B cell (primary cell): ENCODE results near the gene LRRC26. TPM values are rescaled to one million over a fixed set of nuclear protein-coding genes. Genes with fewer than 3 reads are reported as not detected.

Experiments
- ATAC-seq: fragments of 200-7000 bp; cut with Tn5 transposase; one replicate; pipeline ENCODE4 v1.10.0; 2021; ENCODE audit warnings: low read depth, mild to moderate bottlenecking, moderate number of reproducible peaks, moderate library complexity
- CTCF ChIA-PET: fragments of 350-600 bp; sonication (Branson Sonifier 250); formaldehyde crosslinking; loops from one replicate; lab custom pipeline; 2021; ENCODE audit warnings: antibody characterized with exemption, inconsistent platforms; lab: Charles Lee
- POLR2A ChIA-PET: fragments of 350-600 bp; sonication (Branson Sonifier 250); formaldehyde crosslinking; loops from one replicate; lab custom pipeline; 2021; ENCODE audit warnings: antibody characterized with exemption; lab: Charles Lee
- DNase-seq: peaks from one replicate; pipeline ENCODE4 v3.0.0; 2013
- H2AFZ ChIP-seq: 2 replicates; pipeline ENCODE4 v1.6.1; 2012; ENCODE audit warnings: mild to moderate bottlenecking, low read depth, low read length; ENCODE audit not compliant: insufficient read depth, poor library complexity, severe bottlenecking
- H3K27ac ChIP-seq, 2 donors: 1 replicate in 1 of 2; 2 replicates in 1 of 2; pipeline ENCODE4 v1.5.1; 2012 to 2013; ENCODE audit warnings: low read length in 2 of 2, mild to moderate bottlenecking in 2 of 2, moderate library complexity in 1 of 2
- H3K27me3 ChIP-seq, 4 experiments: fragments of 200-600 bp in 1 of 4; sonication (generic) in 1 of 4; replicated peaks in 1 of 4; 1 replicate in 2 of 4; 2 replicates in 2 of 4; pipeline versions ENCODE4 v1.6.1 to v1.7.0; 2013 to 2016; ENCODE audit warnings: low read length in 3 of 4, mild to moderate bottlenecking in 2 of 4, mixed read lengths in 1 of 4, moderate library complexity in 1 of 4; ENCODE audit not compliant: insufficient read depth in 4 of 4, control insufficient read depth in 3 of 4; ENCODE audit errors: control extremely low read depth in 1 of 4
- H3K36me3 ChIP-seq, 2 experiments: replicated peaks in 1 of 2; 1 replicate in 1 of 2; 2 replicates in 1 of 2; pipeline versions ENCODE4 v1.6.1 to v1.7.1; 2013; ENCODE audit warnings: low read length in 1 of 2; ENCODE audit not compliant: insufficient read depth in 2 of 2, control insufficient read depth in 1 of 2; ENCODE audit errors: control extremely low read depth in 1 of 2, extremely low read depth in 1 of 2
- H3K4me1 ChIP-seq, 2 donors: fragments of 200-600 bp in 1 of 2; sonication (generic) in 1 of 2; 1 replicate in 1 of 2; 2 replicates in 1 of 2; pipeline versions ENCODE4 v1.5.1 to v1.6.1; 2013 to 2017; ENCODE audit warnings: low read length in 2 of 2; ENCODE audit not compliant: control insufficient read depth in 2 of 2, insufficient read depth in 2 of 2
- H3K4me2 ChIP-seq: replicated peaks from 2 replicates; pipeline ENCODE3; 2012; ENCODE audit warnings: mild to moderate bottlenecking, low read depth, low read length; ENCODE audit not compliant: poor library complexity, severe bottlenecking
- H3K4me3 ChIP-seq, 5 experiments: fragments of 200-600 bp in 1 of 5; sonication (generic) in 1 of 5; 1 replicate in 3 of 5; 2 replicates in 2 of 5; pipeline versions ENCODE4 v1.5.1 to v1.7.0; 2011 to 2016; ENCODE audit warnings: low read length in 4 of 5, mild to moderate bottlenecking in 4 of 5, low read depth in 2 of 5, control low read depth in 1 of 5, moderate library complexity in 1 of 5; ENCODE audit not compliant: insufficient read depth in 1 of 5; ENCODE audit errors: control extremely low read depth in 1 of 5, extremely low read depth in 1 of 5
- H3K79me2 ChIP-seq: fragments of 200-600 bp; sonication (generic); one replicate; pipeline ENCODE4 v1.6.0; 2016; ENCODE audit warnings: low read length; ENCODE audit not compliant: control insufficient read depth, insufficient read depth
- H3K9ac ChIP-seq: fragments of 200-600 bp; sonication (generic); 2 replicates; pipeline ENCODE4 v1.6.1; 2017; ENCODE audit warnings: mild to moderate bottlenecking, low read length, moderate library complexity
- H3K9me3 ChIP-seq, 3 donors: one replicate each; pipeline versions ENCODE4 v1.6.1 to v1.7.1; 2013; ENCODE audit warnings: low read length in 2 of 3; ENCODE audit not compliant: control insufficient read depth in 2 of 3, insufficient read depth in 1 of 3; ENCODE audit errors: control extremely low read depth in 1 of 3
- H4K20me1 ChIP-seq: 2 replicates; pipeline ENCODE4 v1.6.0; 2012; ENCODE audit warnings: mild to moderate bottlenecking, low read length; ENCODE audit not compliant: insufficient read depth, control insufficient read depth, poor library complexity, severe bottlenecking
- H3K27ac Mint-ChIP-seq: one replicate; pipeline ENCODE4 v1.8.0; 2021; ENCODE audit warnings: mixed read lengths
- H3K27me3 Mint-ChIP-seq: one replicate; pipeline ENCODE4 v1.8.0; 2021; ENCODE audit warnings: mixed read lengths
- H3K4me1 Mint-ChIP-seq: one replicate; pipeline ENCODE4 v1.8.0; 2021; ENCODE audit warnings: mixed read lengths
- H3K4me3 Mint-ChIP-seq: one replicate; pipeline ENCODE4 v1.8.0; 2021; ENCODE audit warnings: mixed read lengths
- H3K9me3 Mint-ChIP-seq: one replicate; pipeline ENCODE4 v1.8.0; 2022; ENCODE audit warnings: mixed read lengths; ENCODE audit not compliant: insufficient read depth
- EZH2 ChIP-seq: IDR thresholded peaks from 2 replicates; pipeline ENCODE4 v1.6.1; 2012; ENCODE audit warnings: borderline replicate concordance, low read depth, mild to moderate bottlenecking, moderate library complexity, low read length; ENCODE audit not compliant: insufficient read depth, poor library complexity, severe bottlenecking
- WGBS: methylation state at CpG from one replicate; pipeline ENCODE4 v1.1.5; 2013; ENCODE audit warnings: missing lambda C conversion rate; ENCODE audit not compliant: insufficient coverage; 5-methylcytosine and 5-hydroxymethylcytosine counted together
- intact Hi-C: fragments of 100-400 bp; cut with micrococcal nuclease; formaldehyde crosslinking; loops from one replicate; pipeline ENCODE4 v1.10.0; 2022
- polyA plus RNA-seq: library from polyadenylated mRNA; depleted of rRNA; stranded (reverse); fragments of >200 nt; gene quantifications from 2 replicates; pipeline ENCODE4 v1.2.3, GENCODE V29; 2012
- total RNA-seq, 2 donors: library from RNA; stranded (reverse); fragments of 120-200 nt in 1 of 2; gene quantifications; 1 replicate in 1 of 2; 2 replicates in 1 of 2; pipeline versions ENCODE4 v1.2.3 to v1.2.4, GENCODE V29; 2013 to 2022
- TF ChIP-seq, protein P1 (sequence below): fragments of 200-600 bp; IDR thresholded peaks from one replicate; pipeline ENCODE4 v1.8.0; 2022; ENCODE audit warnings: antibody characterized with exemption, mild to moderate bottlenecking

The LRRC26 gene
- total and polyA plus RNA-seq, 2 donors (not counting 1 experiment from before 2014, with no cell fraction given) = not detected

DNA sequence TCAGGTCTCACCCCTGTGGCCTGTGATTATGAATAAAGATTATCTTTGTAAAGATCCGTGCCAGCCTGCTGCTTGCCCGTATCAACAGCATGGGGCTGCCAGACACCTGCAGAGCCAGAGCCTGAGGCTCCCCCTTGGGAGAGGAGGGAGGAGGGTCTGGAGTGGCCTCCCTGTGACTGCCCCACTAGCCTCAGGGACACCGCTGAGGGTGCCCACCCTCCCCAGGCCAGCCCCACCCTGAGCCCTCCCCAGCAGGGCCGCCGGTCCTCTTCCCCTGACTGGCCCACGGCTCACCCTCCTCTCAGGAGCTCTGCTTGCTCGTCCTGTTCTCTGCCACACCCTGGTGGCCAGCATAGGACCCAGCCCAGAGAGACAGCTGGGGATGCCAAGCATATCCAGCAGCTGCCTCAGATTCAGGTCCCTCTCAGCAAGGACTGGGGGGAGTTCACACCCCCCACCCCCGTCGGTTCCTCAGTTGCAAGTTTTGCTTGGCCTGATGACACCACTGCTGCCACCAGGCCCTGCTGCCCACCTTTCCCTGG is 20.5 kb upstream of the LRRC26 start:
- Histone ChIP-seq H3K4me2 (no peak overlapping the region), H3K79me2 (peaks cover 86% of the 10 kb centered on the region), H3K27ac (peak overlapping the region; percentile 74 to 90), H3K9me3 (peaks cover 0 to 3% (median 0%) of the 10 kb centered on the region in 3 donors), H3K4me3 (no peak overlapping the region), H3K4me1 (peaks cover 26 to 40% of the 10 kb centered on the region in 2 donors), H3K36me3 (peaks cover 0 to 31% of the 10 kb centered on the region in 2 experiments), H3K27me3 (no peaks in the 10 kb centered on the region), H2AFZ (no peak overlapping the region), H4K20me1 (peaks cover 52% of the 10 kb centered on the region), H3K9ac (no peak overlapping the region)
- H3K27ac Mint-ChIP-seq = peak overlapping the region; percentile 80
- ChIA-PET CTCF (interaction anchor here (1.4 to 4.0 kb wide), 4 partner anchors 12 to 144 kb away, joined by 3 to 42 read pairs (median 18); partner anchors contain the start of genes CYSRT1, NPDC1, RNF224 and TPRN), POLR2A (interaction anchor here (1.8 kb wide), 1 partner anchor 16 kb away, joined by 5 read pairs; no protein-coding TSS in a partner anchor)
- 95% methylated on average over 9 of the region's 9 CpGs for WGBS
- no peak for TF ChIP-seq EZH2
- TF ChIP-seq, protein P1, sequence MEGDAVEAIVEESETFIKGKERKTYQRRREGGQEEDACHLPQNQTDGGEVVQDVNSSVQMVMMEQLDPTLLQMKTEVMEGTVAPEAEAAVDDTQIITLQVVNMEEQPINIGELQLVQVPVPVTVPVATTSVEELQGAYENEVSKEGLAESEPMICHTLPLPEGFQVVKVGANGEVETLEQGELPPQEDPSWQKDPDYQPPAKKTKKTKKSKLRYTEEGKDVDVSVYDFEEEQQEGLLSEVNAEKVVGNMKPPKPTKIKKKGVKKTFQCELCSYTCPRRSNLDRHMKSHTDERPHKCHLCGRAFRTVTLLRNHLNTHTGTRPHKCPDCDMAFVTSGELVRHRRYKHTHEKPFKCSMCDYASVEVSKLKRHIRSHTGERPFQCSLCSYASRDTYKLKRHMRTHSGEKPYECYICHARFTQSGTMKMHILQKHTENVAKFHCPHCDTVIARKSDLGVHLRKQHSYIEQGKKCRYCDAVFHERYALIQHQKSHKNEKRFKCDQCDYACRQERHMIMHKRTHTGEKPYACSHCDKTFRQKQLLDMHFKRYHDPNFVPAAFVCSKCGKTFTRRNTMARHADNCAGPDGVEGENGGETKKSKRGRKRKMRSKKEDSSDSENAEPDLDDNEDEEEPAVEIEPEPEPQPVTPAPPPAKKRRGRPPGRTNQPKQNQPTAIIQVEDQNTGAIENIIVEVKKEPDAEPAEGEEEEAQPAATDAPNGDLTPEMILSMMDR = no peak
- H3K27me3 Mint-ChIP-seq = no peaks in the 10 kb centered on the region
- DNase-seq (no peak), ATAC-seq (no peak)
- intact Hi-C loops = no loop called here
- H3K4me3 Mint-ChIP-seq = peak overlapping the region; percentile 96
- no peaks in the 10 kb centered on the region for H3K9me3 Mint-ChIP-seq
- peaks cover 36% of the 10 kb centered on the region for H3K4me1 Mint-ChIP-seq
